ENCODE measurements around the gene CASTOR1.

Gene CASTOR1

DNA sequence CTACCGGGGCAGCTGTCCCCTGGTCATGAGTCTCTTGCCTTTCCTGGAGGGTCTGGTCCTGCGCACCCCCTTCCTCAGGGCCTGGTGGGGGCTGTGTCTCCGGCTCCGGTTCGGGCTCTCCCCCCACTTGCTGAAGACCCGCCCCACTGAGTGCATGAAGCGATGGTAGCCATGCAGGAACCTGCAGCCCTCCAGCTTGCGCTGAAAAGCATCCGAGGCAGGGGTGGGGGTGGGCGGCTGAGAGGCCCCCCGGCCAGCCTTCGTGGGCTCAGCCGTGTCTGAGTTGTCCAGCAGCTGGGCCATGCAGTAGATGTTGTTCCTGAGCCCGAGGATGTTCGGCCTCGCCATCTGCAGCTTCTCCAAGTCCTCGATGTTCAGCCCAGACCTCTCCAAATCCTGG is 25.4 kb downstream of the CASTOR1 start:
- Histone ChIP-seq H3K4me1 (ENCODE audit: control insufficient read depth, low read length) (peaks cover 30% of the 10 kb centered on the region), H3K27ac (ENCODE audit: low read depth, low read length) (no peak overlapping the region), H3K4me3 (ENCODE audit: low read length) (no peak overlapping the region), H3K27me3 (ENCODE audit: control insufficient read depth, low read length) (no peaks in the 10 kb centered on the region), H3K9me3 (ENCODE audit: control insufficient read depth, insufficient read depth, low read length) (no peaks in the 10 kb centered on the region), H3F3A (ENCODE audit: control insufficient read depth, insufficient read depth) (no peaks in the 10 kb centered on the region), H3K4me2 (ENCODE audit: low read length) (no peak overlapping the region), H4K20me1 (ENCODE audit: control insufficient read depth, insufficient read depth, low read depth, low read length) (no peaks in the 10 kb centered on the region), H3K36me3 (ENCODE audit: control insufficient read depth, low read length) (no peaks in the 10 kb centered on the region), H3K9me2 (replicated peaks; ENCODE audit: control insufficient read depth, low read length) (no peaks in the 10 kb centered on the region), H3K79me2 (ENCODE audit: control insufficient read depth, low read length) (peaks cover 4% of the 10 kb centered on the region; the same call in 1 of the 2 replicates)
- TF ChIP-seq, protein P1, sequence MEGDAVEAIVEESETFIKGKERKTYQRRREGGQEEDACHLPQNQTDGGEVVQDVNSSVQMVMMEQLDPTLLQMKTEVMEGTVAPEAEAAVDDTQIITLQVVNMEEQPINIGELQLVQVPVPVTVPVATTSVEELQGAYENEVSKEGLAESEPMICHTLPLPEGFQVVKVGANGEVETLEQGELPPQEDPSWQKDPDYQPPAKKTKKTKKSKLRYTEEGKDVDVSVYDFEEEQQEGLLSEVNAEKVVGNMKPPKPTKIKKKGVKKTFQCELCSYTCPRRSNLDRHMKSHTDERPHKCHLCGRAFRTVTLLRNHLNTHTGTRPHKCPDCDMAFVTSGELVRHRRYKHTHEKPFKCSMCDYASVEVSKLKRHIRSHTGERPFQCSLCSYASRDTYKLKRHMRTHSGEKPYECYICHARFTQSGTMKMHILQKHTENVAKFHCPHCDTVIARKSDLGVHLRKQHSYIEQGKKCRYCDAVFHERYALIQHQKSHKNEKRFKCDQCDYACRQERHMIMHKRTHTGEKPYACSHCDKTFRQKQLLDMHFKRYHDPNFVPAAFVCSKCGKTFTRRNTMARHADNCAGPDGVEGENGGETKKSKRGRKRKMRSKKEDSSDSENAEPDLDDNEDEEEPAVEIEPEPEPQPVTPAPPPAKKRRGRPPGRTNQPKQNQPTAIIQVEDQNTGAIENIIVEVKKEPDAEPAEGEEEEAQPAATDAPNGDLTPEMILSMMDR (IDR thresholded peaks at IDR 0.05; ENCODE audit: low read depth, low read length, poor library complexity, severe bottlenecking): no peak
- no peak for TF ChIP-seq EZH2phosphoT487 (IDR thresholded peaks at IDR 0.05; ENCODE audit: borderline replicate concordance, low read length)

DNA sequence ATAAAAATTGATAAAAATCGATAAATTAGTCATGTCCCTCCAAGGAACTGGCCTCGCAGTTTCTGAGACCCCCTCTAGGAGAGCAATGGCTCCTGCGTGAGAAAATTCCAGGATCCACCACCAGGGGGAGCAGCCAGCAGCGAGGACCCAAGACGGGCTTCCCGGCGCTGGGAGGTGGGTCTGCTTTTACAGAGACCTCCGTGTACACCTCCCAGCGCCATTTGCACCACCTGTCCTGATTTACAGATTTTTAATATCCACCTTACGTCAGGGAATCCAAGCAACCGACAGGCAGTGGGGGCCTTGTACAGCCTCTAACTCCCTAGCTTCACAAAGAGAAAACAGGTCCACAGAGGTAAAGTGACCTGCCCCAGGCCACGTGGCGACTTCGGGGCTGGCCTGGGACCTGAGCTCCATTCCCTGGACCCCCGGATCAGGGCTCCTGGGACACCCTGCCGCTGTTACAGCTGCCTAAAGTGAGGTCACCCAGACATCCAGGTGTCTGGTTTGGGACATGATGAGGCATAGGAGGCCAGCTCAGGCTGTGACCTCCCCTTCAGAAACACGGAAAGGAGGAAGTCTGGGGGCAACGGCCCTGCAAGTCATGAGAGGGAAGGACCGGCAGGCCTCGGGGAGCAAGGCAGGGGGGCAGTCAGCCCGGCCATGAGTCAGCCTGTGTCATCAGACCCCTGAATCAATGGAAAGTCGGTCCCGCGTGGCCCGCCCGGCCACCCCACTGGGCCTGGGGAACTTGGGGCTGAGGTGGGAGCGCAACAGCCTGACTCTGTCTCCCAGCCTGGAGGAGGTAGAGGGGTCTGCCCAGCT is 26.2 kb downstream of the CASTOR1 start:
- peak overlapping the region; percentile 29 for H3K4me2 ChIP-seq (ENCODE audit: low read length)
- H3K36me3 ChIP-seq (ENCODE audit: control insufficient read depth, low read length): no peaks in the 10 kb centered on the region
- peak overlapping the region; percentile 12; the same call in 1 of the 2 replicates for H3K4me3 ChIP-seq (ENCODE audit: low read length)
- H3K9me3 ChIP-seq (ENCODE audit: control insufficient read depth, insufficient read depth, low read length): no peaks in the 10 kb centered on the region
- peaks cover 4% of the 10 kb centered on the region; the same call in 1 of the 2 replicates for H3K79me2 ChIP-seq (ENCODE audit: control insufficient read depth, low read length)
- peaks cover 30% of the 10 kb centered on the region for H3K4me1 ChIP-seq (ENCODE audit: control insufficient read depth, low read length)
- no peaks in the 10 kb centered on the region for H3K9me2 ChIP-seq (replicated peaks; ENCODE audit: control insufficient read depth, low read length)
- no peak overlapping the region for H3K27ac ChIP-seq (ENCODE audit: low read depth, low read length)
- no peaks in the 10 kb centered on the region for H3F3A ChIP-seq (ENCODE audit: control insufficient read depth, insufficient read depth)
- H4K20me1 ChIP-seq (ENCODE audit: control insufficient read depth, insufficient read depth, low read depth, low read length): no peaks in the 10 kb centered on the region
- TF ChIP-seq, protein P1 (IDR thresholded peaks at IDR 0.05; ENCODE audit: low read depth, low read length, poor library complexity, severe bottlenecking): peak; percentile 81
- no peak for TF ChIP-seq EZH2phosphoT487 (IDR thresholded peaks at IDR 0.05; ENCODE audit: borderline replicate concordance, low read length)
- no peaks in the 10 kb centered on the region for H3K27me3 ChIP-seq (ENCODE audit: control insufficient read depth, low read length)

DNA sequence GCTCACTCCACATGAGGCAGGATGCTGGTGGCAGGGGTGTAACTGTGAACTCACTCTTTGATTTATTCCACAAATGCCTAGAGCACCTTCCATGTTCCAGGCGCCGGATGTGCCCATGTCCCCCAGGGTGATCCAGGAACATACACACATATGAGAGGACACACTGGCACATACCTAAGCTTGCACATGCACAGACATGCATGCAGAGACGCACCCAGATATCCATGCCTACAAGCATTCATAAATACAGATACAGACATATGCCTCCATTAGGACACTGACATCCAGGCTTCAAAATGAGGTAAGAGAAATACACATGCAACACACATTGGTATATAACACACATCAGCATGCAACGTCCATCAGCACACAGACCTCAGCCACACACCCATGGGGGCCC is 27.2 kb downstream of the CASTOR1 start:
- Histone ChIP-seq H3K4me2 (ENCODE audit: low read length) (no peak overlapping the region), H3K4me3 (ENCODE audit: low read length) (no peak overlapping the region), H3K4me1 (ENCODE audit: control insufficient read depth, low read length) (peaks cover 24% of the 10 kb centered on the region), H3K27ac (ENCODE audit: low read depth, low read length) (no peak overlapping the region), H3K36me3 (ENCODE audit: control insufficient read depth, low read length) (no peaks in the 10 kb centered on the region), H3K27me3 (ENCODE audit: control insufficient read depth, low read length) (no peaks in the 10 kb centered on the region), H3F3A (ENCODE audit: control insufficient read depth, insufficient read depth) (no peaks in the 10 kb centered on the region), H3K9me2 (replicated peaks; ENCODE audit: control insufficient read depth, low read length) (no peaks in the 10 kb centered on the region), H4K20me1 (ENCODE audit: control insufficient read depth, insufficient read depth, low read depth, low read length) (no peaks in the 10 kb centered on the region), H3K79me2 (ENCODE audit: control insufficient read depth, low read length) (peaks cover 4% of the 10 kb centered on the region; the same call in 1 of the 2 replicates), H3K9me3 (ENCODE audit: control insufficient read depth, insufficient read depth, low read length) (no peaks in the 10 kb centered on the region)
- TF ChIP-seq, protein P1 (IDR thresholded peaks at IDR 0.05; ENCODE audit: low read depth, low read length, poor library complexity, severe bottlenecking): no peak
- no peak for TF ChIP-seq EZH2phosphoT487 (IDR thresholded peaks at IDR 0.05; ENCODE audit: borderline replicate concordance, low read length)
